Measurements from ENCODE around the gene SNX17. TPM values are rescaled to one million over a fixed set of nuclear protein-coding genes. Genes with fewer than 3 reads are reported as not detected.

Gene SNX17
- polyA plus RNA-seq, 3 donors = 86.6 to 338 (median 291) TPM

DNA sequence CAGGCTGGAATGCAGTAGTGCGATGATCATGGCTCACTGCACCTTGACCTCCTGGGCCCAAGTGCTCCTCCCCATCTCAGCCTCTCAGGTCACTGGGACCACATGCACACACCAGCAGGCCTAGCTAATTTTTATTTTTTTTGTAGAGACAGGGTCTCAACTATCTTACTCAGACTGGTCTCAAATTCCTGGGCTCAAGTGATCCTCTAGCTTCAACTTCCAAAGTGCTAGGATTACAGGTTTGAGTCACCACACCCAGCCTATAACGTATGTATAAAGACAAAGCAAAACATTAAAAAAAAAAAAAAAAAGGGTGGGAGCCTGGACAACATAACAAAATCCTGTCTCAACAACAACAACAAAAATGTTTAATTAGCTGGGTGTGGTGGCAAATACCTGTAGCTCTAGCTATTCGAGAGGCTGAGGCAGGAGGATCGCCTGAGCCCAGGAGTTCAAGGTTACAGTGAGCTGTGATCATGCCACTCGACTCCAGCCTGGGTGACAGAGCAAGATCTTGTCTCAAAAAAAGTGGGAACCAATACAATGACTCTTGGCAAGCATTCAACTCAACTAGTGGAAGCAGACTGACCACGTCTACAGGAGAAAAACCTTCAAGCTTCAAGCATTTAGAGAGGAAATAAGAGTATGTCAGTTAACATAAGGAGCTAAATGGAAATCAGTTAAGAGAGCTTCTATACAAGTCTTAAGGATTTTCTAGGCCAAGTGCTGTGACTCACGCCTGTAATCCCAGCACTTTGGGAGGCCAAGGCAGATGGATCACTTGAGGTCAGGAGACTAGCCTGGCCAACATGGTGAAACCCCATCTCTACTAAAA, 16.4 kb upstream of the SNX17 start:
- Histone ChIP-seq H3K9me3 (replicated peaks in 1 of 2; ENCODE audit: control insufficient read depth in 1 of 2, insufficient read depth in 1 of 2, low read length in 2 of 2) (no peaks in the 10 kb centered on the region), H3K9ac (ENCODE audit: insufficient read depth, low read length, poor library complexity, severe bottlenecking) (no peak overlapping the region), H3K79me2 (ENCODE audit: insufficient read depth, low read length) (peaks cover 92% of the 10 kb centered on the region), H3K36me3 (replicated peaks in 1 of 2; ENCODE audit: control insufficient read depth in 1 of 2, insufficient read depth in 2 of 2, low read length in 2 of 2) (peaks cover 3 to 13% of the 10 kb centered on the region in 2 donors), H2AFZ (ENCODE audit: insufficient read depth, low read depth, low read length, poor library complexity, severe bottlenecking) (no peak overlapping the region), H3K4me2 (replicated peaks; ENCODE audit: extremely low read depth, low read length, poor library complexity, severe bottlenecking) (no peak overlapping the region), H3K4me1 (ENCODE audit: control insufficient read depth in 1 of 2, insufficient read depth in 2 of 2, low read length in 2 of 2) (peaks cover 16 to 28% of the 10 kb centered on the region in 2 donors), H3K27me3 (ENCODE audit: control insufficient read depth in 2 of 2, insufficient read depth in 2 of 2, low read length in 2 of 2) (no peaks in the 10 kb centered on the region), H3K27ac (ENCODE audit: low read depth in 1 of 2, low read length in 2 of 2) (no peak overlapping the region), H4K20me1 (ENCODE audit: insufficient read depth, low read length) (peaks cover 43% of the 10 kb centered on the region), H3K4me3 (replicated peaks in 1 of 3; ENCODE audit: low read depth in 2 of 3, low read length in 3 of 3) (no peak overlapping the region)
- Mint-ChIP-seq H3K9me3 (no peaks in the 10 kb centered on the region), H3K27me3 (ENCODE audit: low read depth in 3 of 3) (peaks cover 0 to 2% (median 0%) of the 10 kb centered on the region in 3 donors), H3K27ac (peak overlapping the region in 6 of 7 donors; percentile 31 to 71 (median 36)), H3K4me1 (peaks cover 40% of the 10 kb centered on the region), H3K36me3 (peaks cover 8 to 38% of the 10 kb centered on the region in 2 donors), H3K4me3 (no peak overlapping the region)
- DNase-seq = no peak
- TF ChIP-seq, protein P1, sequence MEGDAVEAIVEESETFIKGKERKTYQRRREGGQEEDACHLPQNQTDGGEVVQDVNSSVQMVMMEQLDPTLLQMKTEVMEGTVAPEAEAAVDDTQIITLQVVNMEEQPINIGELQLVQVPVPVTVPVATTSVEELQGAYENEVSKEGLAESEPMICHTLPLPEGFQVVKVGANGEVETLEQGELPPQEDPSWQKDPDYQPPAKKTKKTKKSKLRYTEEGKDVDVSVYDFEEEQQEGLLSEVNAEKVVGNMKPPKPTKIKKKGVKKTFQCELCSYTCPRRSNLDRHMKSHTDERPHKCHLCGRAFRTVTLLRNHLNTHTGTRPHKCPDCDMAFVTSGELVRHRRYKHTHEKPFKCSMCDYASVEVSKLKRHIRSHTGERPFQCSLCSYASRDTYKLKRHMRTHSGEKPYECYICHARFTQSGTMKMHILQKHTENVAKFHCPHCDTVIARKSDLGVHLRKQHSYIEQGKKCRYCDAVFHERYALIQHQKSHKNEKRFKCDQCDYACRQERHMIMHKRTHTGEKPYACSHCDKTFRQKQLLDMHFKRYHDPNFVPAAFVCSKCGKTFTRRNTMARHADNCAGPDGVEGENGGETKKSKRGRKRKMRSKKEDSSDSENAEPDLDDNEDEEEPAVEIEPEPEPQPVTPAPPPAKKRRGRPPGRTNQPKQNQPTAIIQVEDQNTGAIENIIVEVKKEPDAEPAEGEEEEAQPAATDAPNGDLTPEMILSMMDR (IDR thresholded peaks at IDR 0.05) = no peak
- 75% methylated on average over 4 of the region's 7 CpGs for WGBS (ENCODE audit: insufficient coverage)
- intact Hi-C loops (cut with micrococcal nuclease) = no loop called here

DNA sequence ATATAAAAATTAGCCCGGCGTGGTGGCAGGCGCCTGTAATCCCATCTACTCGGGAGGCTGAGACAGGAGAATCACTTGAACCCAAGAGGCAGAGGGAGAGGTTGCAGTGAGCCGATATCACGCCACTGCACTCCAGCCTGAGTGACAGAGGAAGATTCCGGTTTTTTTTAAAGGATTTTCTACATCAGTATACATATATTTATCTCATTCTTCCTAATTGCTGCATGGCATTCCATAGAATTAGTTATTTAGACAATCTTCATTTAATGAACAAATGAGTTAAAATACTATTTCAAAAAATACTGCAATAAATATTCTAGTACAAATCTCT, 15.9 kb upstream of the SNX17 start:
- no peaks in the 10 kb centered on the region for H3K27me3 ChIP-seq (ENCODE audit: control insufficient read depth in 2 of 2, insufficient read depth in 2 of 2, low read length in 2 of 2)
- no peak overlapping the region for H3K4me3 ChIP-seq (replicated peaks in 1 of 3; ENCODE audit: low read depth in 2 of 3, low read length in 3 of 3)
- H3K9me3 ChIP-seq (replicated peaks in 1 of 2; ENCODE audit: control insufficient read depth in 1 of 2, insufficient read depth in 1 of 2, low read length in 2 of 2) = no peaks in the 10 kb centered on the region
- H3K4me1 ChIP-seq (ENCODE audit: control insufficient read depth in 1 of 2, insufficient read depth in 2 of 2, low read length in 2 of 2) = peaks cover 16 to 28% of the 10 kb centered on the region in 2 donors
- intact Hi-C loops (cut with micrococcal nuclease) = no loop called here
- H3K79me2 ChIP-seq (ENCODE audit: insufficient read depth, low read length) = peaks cover 88% of the 10 kb centered on the region
- no peak overlapping the region for H3K9ac ChIP-seq (ENCODE audit: insufficient read depth, low read length, poor library complexity, severe bottlenecking)
- TF ChIP-seq, protein P1 (IDR thresholded peaks at IDR 0.05) = no peak
- peaks cover 39% of the 10 kb centered on the region for H4K20me1 ChIP-seq (ENCODE audit: insufficient read depth, low read length)
- peaks cover 0 to 1% (median 0%) of the 10 kb centered on the region in 3 donors for H3K27me3 Mint-ChIP-seq (ENCODE audit: low read depth in 3 of 3)
- H3K4me3 Mint-ChIP-seq = no peak overlapping the region
- peaks cover 40% of the 10 kb centered on the region for H3K4me1 Mint-ChIP-seq
- no peak overlapping the region for H3K4me2 ChIP-seq (replicated peaks; ENCODE audit: extremely low read depth, low read length, poor library complexity, severe bottlenecking)
- H3K36me3 ChIP-seq (replicated peaks in 1 of 2; ENCODE audit: control insufficient read depth in 1 of 2, insufficient read depth in 2 of 2, low read length in 2 of 2) = peaks cover 3 to 9% of the 10 kb centered on the region in 2 donors
- WGBS (ENCODE audit: insufficient coverage) = no CpG with 5 or more reads among the region's 7 CpGs
- DNase-seq = no peak
- H3K36me3 Mint-ChIP-seq = peaks cover 6 to 32% of the 10 kb centered on the region in 2 donors
- no peak overlapping the region for H2AFZ ChIP-seq (ENCODE audit: insufficient read depth, low read depth, low read length, poor library complexity, severe bottlenecking)
- peak overlapping the region in 1 of 7 donors; percentile 35 for H3K27ac Mint-ChIP-seq
- H3K9me3 Mint-ChIP-seq = no peaks in the 10 kb centered on the region
- no peak overlapping the region for H3K27ac ChIP-seq (ENCODE audit: low read depth in 1 of 2, low read length in 2 of 2)
